HL-60/S4 treated with retinoic acid at 250 ng/mL for 4 days and 3 days (cell line): Measurements from ENCODE around the gene ZFP90.

Source experiments
- in situ Hi-C: fragments of 300-500 bp; cut with MboI; formaldehyde crosslinking; loops from 2 replicates; pipeline ENCODE4 v1.7.0; 2022; ENCODE audit warnings: low sequenced_read_pairs

Gene ZFP90

DNA sequence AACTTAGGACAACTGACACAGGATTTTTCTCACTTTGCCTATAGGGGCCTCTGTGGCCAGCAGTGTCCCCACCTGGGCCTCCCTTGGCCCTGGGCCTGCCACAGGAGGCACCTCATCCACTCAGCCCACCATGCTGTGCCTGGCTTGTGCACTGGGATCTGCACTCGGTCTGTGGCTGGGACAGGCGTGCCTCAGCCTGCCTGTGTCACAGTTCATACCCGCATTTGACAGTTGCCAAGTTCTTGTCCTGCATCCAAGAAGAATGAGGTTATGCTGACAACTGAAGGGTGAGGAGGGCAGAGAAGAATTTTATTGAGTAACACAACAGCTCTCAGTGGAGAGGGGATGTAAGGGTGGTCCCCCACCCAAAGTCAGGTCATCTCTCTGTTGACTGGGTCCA lies 36.0 kb downstream of the ZFP90 start:
- in situ Hi-C loops: no loop called here

- in situ Hi-C loops: no loop called here
Observed at GRCh38 chr16:68577352-68577853, 38.3 kb downstream of the ZFP90 start.

GRCh38 chr16:68590201-68590994 lies 51.3 kb downstream of the ZFP90 start:
- in situ Hi-C loops: no loop called here

GRCh38 chr16:68592466-68593337 lies 53.6 kb downstream of the ZFP90 start:
- in situ Hi-C loops: no loop called here

DNA sequence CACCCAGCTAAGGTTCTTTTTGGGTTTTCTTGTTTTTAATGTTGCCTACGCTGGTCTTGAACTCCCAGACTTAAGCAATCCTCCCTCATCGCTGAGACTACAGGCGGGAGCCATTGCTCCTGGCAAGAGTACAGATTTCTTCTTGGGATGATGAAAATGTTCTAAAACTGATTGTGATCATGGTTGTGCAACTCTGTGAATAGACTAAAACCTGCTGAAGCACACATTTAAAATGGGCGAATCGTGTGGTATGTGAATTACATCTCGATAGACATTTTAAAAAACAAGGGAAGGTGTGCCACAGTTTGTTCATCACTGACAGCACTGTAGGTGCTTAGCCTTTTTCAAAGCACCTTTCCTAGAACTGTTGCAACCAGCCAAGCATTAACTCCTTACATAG lies 57.2 kb downstream of the ZFP90 start:
- in situ Hi-C loops: no loop called here

DNA sequence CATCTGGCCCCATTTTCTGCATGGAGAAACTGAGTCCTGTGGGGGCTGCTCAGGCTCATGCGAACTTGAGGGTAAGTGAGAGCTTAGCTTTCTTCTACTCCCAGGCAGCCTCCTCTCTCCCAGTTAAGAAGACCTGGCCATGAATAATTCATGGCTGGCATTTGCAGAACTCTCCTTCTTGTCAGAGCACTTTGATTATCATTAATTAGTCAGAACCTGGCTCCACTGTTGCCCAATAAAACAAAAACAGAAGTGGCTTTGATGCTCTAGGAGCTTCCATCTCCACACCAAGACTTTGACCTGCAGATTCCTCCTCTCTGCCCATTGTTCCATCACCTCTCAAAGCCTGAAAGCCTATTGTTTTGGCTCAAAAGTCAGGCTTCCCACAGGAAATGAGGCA lies 60.5 kb downstream of the ZFP90 start:
- in situ Hi-C loops: no loop called here

GRCh38 chr16:68605746-68606145 lies 66.7 kb downstream of the ZFP90 start:
- in situ Hi-C loops: no loop called here

GRCh38 chr16:68607443-68607842 lies 68.4 kb downstream of the ZFP90 start:
- in situ Hi-C loops: no loop called here

DNA sequence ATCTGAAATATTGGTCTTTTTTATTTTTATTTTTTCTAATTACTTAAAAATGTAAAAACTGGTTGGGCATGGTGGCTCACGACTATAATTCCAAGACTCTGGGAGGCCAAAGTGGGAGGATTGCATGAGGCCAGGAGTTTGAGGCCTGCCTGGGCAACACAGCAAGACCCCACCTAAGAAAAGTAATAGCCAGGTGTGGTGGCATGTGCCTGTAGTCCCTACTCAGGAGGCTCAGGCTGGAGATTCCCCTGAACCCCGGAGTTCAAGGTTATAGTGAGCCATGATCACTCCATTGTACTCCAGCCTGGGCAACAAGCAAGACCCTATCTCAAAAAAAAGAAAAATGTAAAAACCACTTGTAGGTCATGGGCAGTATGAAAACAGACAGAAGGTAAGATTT lies 69.2 kb downstream of the ZFP90 start:
- in situ Hi-C loops: no loop called here

- in situ Hi-C loops: no loop called here
Observed at GRCh38 chr16:68612996-68613395, 73.9 kb downstream of the ZFP90 start.

- in situ Hi-C loops: no loop called here
Observed at GRCh38 chr16:68617734-68618133, 78.6 kb downstream of the ZFP90 start.
